PC-3 (cell line): ENCODE results near the gene CBX1.

Source experiments
- CTCF ChIP-seq: fragments of 300-600 bp; sonication (generic); conservative IDR thresholded peaks from 2 replicates; pipeline ENCODE4 v1.5.1; 2017; ENCODE audit warnings: antibody characterized with exemption, low read depth, mild to moderate bottlenecking, low read length
- EZH2 ChIP-seq: fragments of 300-600 bp; sonication (generic); IDR thresholded peaks from one replicate; pipeline ENCODE4 v1.6.1; 2017; ENCODE audit warnings: antibody characterized with exemption, mild to moderate bottlenecking, low read length; ENCODE audit not compliant: unreplicated experiment

DNA sequence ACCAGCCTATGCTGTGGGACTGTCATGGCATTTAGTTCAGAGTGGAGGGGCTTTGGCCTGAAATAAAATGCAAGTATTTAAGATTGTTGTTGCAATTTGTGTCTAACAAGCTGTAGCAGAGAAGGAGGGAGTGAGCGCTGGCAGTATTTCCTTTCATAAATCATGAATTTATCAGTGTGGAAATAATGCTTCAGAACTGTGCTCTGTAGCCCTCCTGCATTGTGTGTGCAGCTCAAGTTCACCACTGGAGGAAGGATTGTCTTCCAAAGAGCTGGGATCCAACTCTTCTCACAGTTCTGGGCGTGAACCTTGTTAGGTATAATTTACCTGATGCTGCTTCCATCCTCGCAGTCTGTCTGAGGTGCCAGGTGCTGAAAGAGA lies 21.4 kb upstream of the CBX1 start:
- no peak for TF ChIP-seq CTCF
- TF ChIP-seq EZH2: no peak
